ENCODE results near the gene PTPN23. TPM values are rescaled to one million over a fixed set of nuclear protein-coding genes. Genes with fewer than 3 reads are reported as not detected.

The PTPN23 gene
- total and polyA plus RNA-seq, 9 of the 15 experiments (the other 6 are each of a cell fraction or from before 2014, with no cell fraction given), result 0.41 to 58.7 (median 7.2) TPM

- TF ChIP-seq, protein P1, sequence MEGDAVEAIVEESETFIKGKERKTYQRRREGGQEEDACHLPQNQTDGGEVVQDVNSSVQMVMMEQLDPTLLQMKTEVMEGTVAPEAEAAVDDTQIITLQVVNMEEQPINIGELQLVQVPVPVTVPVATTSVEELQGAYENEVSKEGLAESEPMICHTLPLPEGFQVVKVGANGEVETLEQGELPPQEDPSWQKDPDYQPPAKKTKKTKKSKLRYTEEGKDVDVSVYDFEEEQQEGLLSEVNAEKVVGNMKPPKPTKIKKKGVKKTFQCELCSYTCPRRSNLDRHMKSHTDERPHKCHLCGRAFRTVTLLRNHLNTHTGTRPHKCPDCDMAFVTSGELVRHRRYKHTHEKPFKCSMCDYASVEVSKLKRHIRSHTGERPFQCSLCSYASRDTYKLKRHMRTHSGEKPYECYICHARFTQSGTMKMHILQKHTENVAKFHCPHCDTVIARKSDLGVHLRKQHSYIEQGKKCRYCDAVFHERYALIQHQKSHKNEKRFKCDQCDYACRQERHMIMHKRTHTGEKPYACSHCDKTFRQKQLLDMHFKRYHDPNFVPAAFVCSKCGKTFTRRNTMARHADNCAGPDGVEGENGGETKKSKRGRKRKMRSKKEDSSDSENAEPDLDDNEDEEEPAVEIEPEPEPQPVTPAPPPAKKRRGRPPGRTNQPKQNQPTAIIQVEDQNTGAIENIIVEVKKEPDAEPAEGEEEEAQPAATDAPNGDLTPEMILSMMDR (IDR thresholded peaks at IDR 0.05 in 2 of 3, conservative IDR thresholded peaks at IDR 0.05 in 1 of 3; ENCODE audit: insufficient read depth in 2 of 3, low read depth in 1 of 3, low read length in 3 of 3), result peak; percentile 40 to 61 (median 57); a peak in 4 of 6 replicates
- TF ChIP-seq RFX7 (CRISPR knock-in tag; IDR thresholded peaks at IDR 0.05), result no peak
- 0 out of 2 replicates have a peak, but pooled peaks have one; percentile 32 for TF ChIP-seq DEAF1 (CRISPR knock-in tag; IDR thresholded peaks at IDR 0.05)
- no peak for TF ChIP-seq PKNOX1 (IDR thresholded peaks at IDR 0.05)
- TF ChIP-seq CBX3 (IDR thresholded peaks at IDR 0.05; ENCODE audit: borderline replicate concordance in 1 of 2, low read length in 2 of 2), result no peak
- no peak for TF ChIP-seq ZNF282 (CRISPR knock-in tag; IDR thresholded peaks at IDR 0.05)
- no peak for TF ChIP-seq MEF2D (tag; conservative IDR thresholded peaks at IDR 0.05; ENCODE audit: low read depth)
- peak; percentile 42 to 63 for TF ChIP-seq RAD21 (CRISPR knock-in tag; conservative IDR thresholded peaks at IDR 0.05 in 1 of 2, IDR thresholded peaks at IDR 0.05 in 1 of 2)
- TF ChIP-seq XRCC3 (IDR thresholded peaks at IDR 0.05), result no peak
- no peak for TF ChIP-seq ZFP30 (CRISPR knock-in tag; IDR thresholded peaks at IDR 0.05; ENCODE audit: borderline replicate concordance)
- TF ChIP-seq KAT7 (CRISPR knock-in tag; IDR thresholded peaks at IDR 0.05; ENCODE audit: borderline replicate concordance), result no peak
Measured at GRCh38 chr3:47370887-47371697, 9.7 kb upstream of the PTPN23 start (continued).
